HepG2 (cell line): ENCODE results near the gene BATF. TPM values are rescaled to one million over a fixed set of nuclear protein-coding genes. Genes with fewer than 3 reads are reported as not detected.

Experiments
- CAMTA2 ChIP-seq: sonication (generic); formaldehyde crosslinking; IDR thresholded peaks from 2 replicates; pipeline ENCODE4 v1.4.0; 2020; ENCODE audit warnings: mild to moderate bottlenecking, missing genetic modification reagents, borderline replicate concordance
- CHCHD3 ChIP-seq: sonication (generic); formaldehyde crosslinking; IDR thresholded peaks from 2 replicates; pipeline ENCODE4 v1.8.0; 2022; ENCODE audit warnings: mild to moderate bottlenecking, missing genetic modification reagents, moderate library complexity
- ELF1 ChIP-seq: sonication (generic); formaldehyde crosslinking; IDR thresholded peaks from 2 replicates; pipeline ENCODE4 v1.4.0; 2020; ENCODE audit warnings: missing genetic modification reagents
- HDAC2 ChIP-seq: sonication (generic); formaldehyde crosslinking; IDR thresholded peaks from 2 replicates; pipeline ENCODE4 v1.4.0; 2020; ENCODE audit warnings: missing genetic modification reagents
- HNRNPLL ChIP-seq: fragments of 200-400 bp; formaldehyde crosslinking; IDR thresholded peaks from 2 replicates; pipeline ENCODE4 v1.6.1; 2017; ENCODE audit warnings: mild to moderate bottlenecking, low read depth, low read length; ENCODE audit not compliant: poor library complexity, severe bottlenecking
- LCORL ChIP-seq, 2 experiments: fragments of 450-650 bp in 1 of 2; sonication (generic) in 1 of 2; formaldehyde crosslinking in 1 of 2; IDR thresholded peaks; 2 replicates each; pipeline versions ENCODE4 v1.5.0 to v1.6.1; 2017 to 2020; ENCODE audit warnings: antibody characterized with exemption in 1 of 2, missing genetic modification reagents in 1 of 2
- MAFG ChIP-seq: sonication (generic); formaldehyde crosslinking; IDR thresholded peaks from 2 replicates; pipeline ENCODE4 v1.5.1; 2020; ENCODE audit warnings: mild to moderate bottlenecking, missing genetic modification reagents
- PRMT3 ChIP-seq: sonication (generic); formaldehyde crosslinking; IDR thresholded peaks from 2 replicates; pipeline ENCODE4 v1.8.1; 2022; ENCODE audit warnings: low read depth, mild to moderate bottlenecking, moderate library complexity, missing genetic modification reagents, borderline replicate concordance
- SOX5 ChIP-seq: IDR thresholded peaks from 2 replicates; pipeline ENCODE4 v1.6.1; 2016; ENCODE audit warnings: borderline replicate concordance
- STAG1 ChIP-seq: sonication (generic); formaldehyde crosslinking; IDR thresholded peaks from 2 replicates; pipeline ENCODE4 v1.4.0; 2020; ENCODE audit warnings: missing genetic modification reagents
- TBL1XR1 ChIP-seq: fragments of 150-350 bp; IDR thresholded peaks from 2 replicates; pipeline ENCODE4 v1.6.1; 2014; ENCODE audit warnings: borderline replicate concordance, low read length; ENCODE audit not compliant: partially characterized antibody
- TCF12 ChIP-seq, 2 experiments: fragments of 450-650 bp in 1 of 2; sonication (generic) in 1 of 2; formaldehyde crosslinking in 1 of 2; IDR thresholded peaks; 2 replicates each; pipeline versions ENCODE4 v1.6.1 to v1.8.0; 2017 to 2022; ENCODE audit warnings: antibody characterized with exemption in 1 of 2, mild to moderate bottlenecking in 1 of 2, missing genetic modification reagents in 1 of 2, moderate library complexity in 1 of 2
- ZFP41 ChIP-seq: sonication (generic); formaldehyde crosslinking; IDR thresholded peaks from 2 replicates; pipeline ENCODE4 v1.4.0; 2020; ENCODE audit warnings: mild to moderate bottlenecking, missing genetic modification reagents, borderline replicate concordance
- ZMYM2 ChIP-seq: sonication (generic); formaldehyde crosslinking; IDR thresholded peaks from 2 replicates; pipeline ENCODE4 v1.8.0; 2022; ENCODE audit warnings: mild to moderate bottlenecking, missing genetic modification reagents
- ZNF121 ChIP-seq: sonication (generic); formaldehyde crosslinking; IDR thresholded peaks from 2 replicates; pipeline ENCODE4 v1.5.0; 2020; ENCODE audit warnings: mild to moderate bottlenecking, missing genetic modification reagents
- ZNF230 ChIP-seq: sonication (generic); formaldehyde crosslinking; IDR thresholded peaks from 2 replicates; pipeline ENCODE4 v1.4.0; 2020; ENCODE audit warnings: mild to moderate bottlenecking, missing genetic modification reagents
- ZNF644 ChIP-seq: IDR thresholded peaks from 2 replicates; pipeline ENCODE4 v1.6.1; 2016; ENCODE audit warnings: low read depth
- ZNF746 ChIP-seq: sonication (generic); formaldehyde crosslinking; IDR thresholded peaks from 2 replicates; pipeline ENCODE4 v1.8.0; 2022; ENCODE audit warnings: mild to moderate bottlenecking, missing genetic modification reagents
- ZNF749 ChIP-seq: sonication (generic); formaldehyde crosslinking; IDR thresholded peaks from 2 replicates; pipeline ENCODE4 v1.8.0; 2022; ENCODE audit warnings: mild to moderate bottlenecking, missing genetic modification reagents, moderate library complexity, borderline replicate concordance
- ZSCAN9 ChIP-seq: IDR thresholded peaks from 2 replicates; pipeline ENCODE4 v1.6.1; 2016; ENCODE audit warnings: borderline replicate concordance
- polyA plus RNA-seq, 8 experiments: library from polyadenylated mRNA; depleted of rRNA in 3 of 8; stranded (reverse) in 7 of 8; unstranded in 1 of 8; fragments of >200 nt; fragmentation: Illumina TruSeq in 4 of 8; extraction: Trizol in 4 of 8; gene quantifications; 2 replicates each; pipeline versions ENCODE4 v1.2.1 to v1.2.3, GENCODE V29; 2011 to 2016; ENCODE audit warnings: low read depth in 4 of 8, missing spikeins in 1 of 8, mixed read lengths in 1 of 8; ENCODE audit not compliant: insufficient read depth in 1 of 8
- total RNA-seq, 5 experiments: library from RNA; depleted of rRNA; stranded (reverse); fragments of >200 nt; fragmentation: Illumina TruSeq; extraction: Trizol; gene quantifications; 2 replicates each; pipeline ENCODE4 v1.2.3, GENCODE V29; 2016; ENCODE audit warnings: low read depth in 1 of 5
- TF ChIP-seq, protein P1 (sequence below): sonication (generic); formaldehyde crosslinking; IDR thresholded peaks from 2 replicates; pipeline ENCODE4 v1.4.0; 2020; ENCODE audit warnings: missing genetic modification reagents
- TF ChIP-seq, protein P2 (sequence below): sonication (generic); formaldehyde crosslinking; IDR thresholded peaks from 2 replicates; pipeline ENCODE4 v1.5.1; 2020; ENCODE audit warnings: mild to moderate bottlenecking, missing genetic modification reagents, moderate library complexity
- TF ChIP-seq, protein P3 (sequence below): sonication (generic); formaldehyde crosslinking; conservative IDR thresholded peaks from 2 replicates; pipeline ENCODE4 v1.8.0; 2022; ENCODE audit warnings: missing genetic modification reagents

The BATF gene
- total and polyA plus RNA-seq, 2 of the 13 experiments (the other 11 are each of a cell fraction or from before 2014, with no cell fraction given) = 0.22 to 0.37 TPM

DNA sequence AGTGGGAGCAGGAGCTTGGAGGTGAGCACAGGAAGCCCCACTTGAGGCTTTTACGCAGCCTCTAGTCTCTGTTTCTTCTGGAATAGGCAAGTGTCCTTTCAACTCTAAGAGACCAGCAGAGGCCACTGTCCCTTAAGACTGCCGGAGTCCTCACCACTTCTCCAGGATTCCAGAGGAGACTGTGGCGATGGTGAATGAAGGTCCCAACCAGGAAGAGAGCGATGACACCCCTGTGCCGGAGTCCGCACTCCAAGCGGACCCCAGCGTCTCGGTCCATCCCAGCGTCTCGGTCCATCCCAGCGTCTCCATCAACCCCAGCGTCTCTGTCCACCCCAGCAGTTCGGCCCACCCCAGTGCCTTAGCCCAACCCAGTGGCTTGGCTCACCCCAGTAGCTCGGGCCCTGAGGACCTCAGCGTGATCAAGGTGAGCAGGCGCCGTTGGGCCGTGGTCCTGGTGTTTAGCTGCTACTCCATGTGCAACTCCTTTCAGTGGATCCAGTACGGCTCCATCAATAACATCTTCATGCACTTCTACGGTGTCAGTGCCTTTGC, 56.6 kb downstream of the BATF start (continued):
- TF ChIP-seq, protein P1, sequence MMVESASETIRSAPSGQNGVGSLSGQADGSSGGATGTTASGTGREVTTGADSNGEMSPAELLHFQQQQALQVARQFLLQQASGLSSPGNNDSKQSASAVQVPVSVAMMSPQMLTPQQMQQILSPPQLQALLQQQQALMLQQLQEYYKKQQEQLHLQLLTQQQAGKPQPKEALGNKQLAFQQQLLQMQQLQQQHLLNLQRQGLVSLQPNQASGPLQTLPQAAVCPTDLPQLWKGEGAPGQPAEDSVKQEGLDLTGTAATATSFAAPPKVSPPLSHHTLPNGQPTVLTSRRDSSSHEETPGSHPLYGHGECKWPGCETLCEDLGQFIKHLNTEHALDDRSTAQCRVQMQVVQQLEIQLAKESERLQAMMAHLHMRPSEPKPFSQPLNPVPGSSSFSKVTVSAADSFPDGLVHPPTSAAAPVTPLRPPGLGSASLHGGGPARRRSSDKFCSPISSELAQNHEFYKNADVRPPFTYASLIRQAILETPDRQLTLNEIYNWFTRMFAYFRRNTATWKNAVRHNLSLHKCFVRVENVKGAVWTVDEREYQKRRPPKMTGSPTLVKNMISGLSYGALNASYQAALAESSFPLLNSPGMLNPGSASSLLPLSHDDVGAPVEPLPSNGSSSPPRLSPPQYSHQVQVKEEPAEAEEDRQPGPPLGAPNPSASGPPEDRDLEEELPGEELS = peak; percentile 6; the same call in 1 of the 2 replicates
- TF ChIP-seq CHCHD3 (CRISPR knock-in tag) (no peak), TCF12 (IDR thresholded peaks at IDR 0.05) (no peak), TCF12 (CRISPR knock-in tag; IDR thresholded peaks at IDR 0.05) (no peak), STAG1 (CRISPR knock-in tag) (peak; percentile 26; the same call in 1 of the 2 replicates), ELF1 (0 out of 2 replicates have a peak, but pooled peaks have one; percentile 8), ZNF749 (CRISPR knock-in tag) (peak; percentile 66; the same call in 1 of the 2 replicates), ZNF746 (no peak), HDAC2 (no peak), ZMYM2 (CRISPR knock-in tag) (no peak), HNRNPLL (peak; percentile 72), ZNF121 (0 out of 2 replicates have a peak, but pooled peaks have one; percentile 14), LCORL (IDR thresholded peaks at IDR 0.05) (no peak), LCORL (CRISPR knock-in tag; IDR thresholded peaks at IDR 0.05) (no peak), TBL1XR1 (no peak), PRMT3 (CRISPR knock-in tag) (no peak), ZNF644 (CRISPR knock-in tag) (no peak), CAMTA2 (no peak), ZFP41 (CRISPR knock-in tag) (no peak), ZSCAN9 (CRISPR knock-in tag) (peak; percentile 1; the same call in 1 of the 2 replicates), ZNF230 (CRISPR knock-in tag) (no peak), SOX5 (CRISPR knock-in tag) (no peak), MAFG (CRISPR knock-in tag) (no peak)
- TF ChIP-seq, protein P2, sequence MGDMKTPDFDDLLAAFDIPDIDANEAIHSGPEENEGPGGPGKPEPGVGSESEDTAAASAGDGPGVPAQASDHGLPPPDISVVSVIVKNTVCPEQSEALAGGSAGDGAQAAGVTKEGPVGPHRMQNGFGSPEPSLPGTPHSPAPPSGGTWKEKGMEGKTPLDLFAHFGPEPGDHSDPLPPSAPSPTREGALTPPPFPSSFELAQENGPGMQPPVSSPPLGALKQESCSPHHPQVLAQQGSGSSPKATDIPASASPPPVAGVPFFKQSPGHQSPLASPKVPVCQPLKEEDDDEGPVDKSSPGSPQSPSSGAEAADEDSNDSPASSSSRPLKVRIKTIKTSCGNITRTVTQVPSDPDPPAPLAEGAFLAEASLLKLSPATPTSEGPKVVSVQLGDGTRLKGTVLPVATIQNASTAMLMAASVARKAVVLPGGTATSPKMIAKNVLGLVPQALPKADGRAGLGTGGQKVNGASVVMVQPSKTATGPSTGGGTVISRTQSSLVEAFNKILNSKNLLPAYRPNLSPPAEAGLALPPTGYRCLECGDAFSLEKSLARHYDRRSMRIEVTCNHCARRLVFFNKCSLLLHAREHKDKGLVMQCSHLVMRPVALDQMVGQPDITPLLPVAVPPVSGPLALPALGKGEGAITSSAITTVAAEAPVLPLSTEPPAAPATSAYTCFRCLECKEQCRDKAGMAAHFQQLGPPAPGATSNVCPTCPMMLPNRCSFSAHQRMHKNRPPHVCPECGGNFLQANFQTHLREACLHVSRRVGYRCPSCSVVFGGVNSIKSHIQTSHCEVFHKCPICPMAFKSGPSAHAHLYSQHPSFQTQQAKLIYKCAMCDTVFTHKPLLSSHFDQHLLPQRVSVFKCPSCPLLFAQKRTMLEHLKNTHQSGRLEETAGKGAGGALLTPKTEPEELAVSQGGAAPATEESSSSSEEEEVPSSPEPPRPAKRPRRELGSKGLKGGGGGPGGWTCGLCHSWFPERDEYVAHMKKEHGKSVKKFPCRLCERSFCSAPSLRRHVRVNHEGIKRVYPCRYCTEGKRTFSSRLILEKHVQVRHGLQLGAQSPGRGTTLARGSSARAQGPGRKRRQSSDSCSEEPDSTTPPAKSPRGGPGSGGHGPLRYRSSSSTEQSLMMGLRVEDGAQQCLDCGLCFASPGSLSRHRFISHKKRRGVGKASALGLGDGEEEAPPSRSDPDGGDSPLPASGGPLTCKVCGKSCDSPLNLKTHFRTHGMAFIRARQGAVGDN (CRISPR knock-in tag) = peak; percentile 88; the same call in 1 of the 2 replicates
- TF ChIP-seq, protein P3, sequence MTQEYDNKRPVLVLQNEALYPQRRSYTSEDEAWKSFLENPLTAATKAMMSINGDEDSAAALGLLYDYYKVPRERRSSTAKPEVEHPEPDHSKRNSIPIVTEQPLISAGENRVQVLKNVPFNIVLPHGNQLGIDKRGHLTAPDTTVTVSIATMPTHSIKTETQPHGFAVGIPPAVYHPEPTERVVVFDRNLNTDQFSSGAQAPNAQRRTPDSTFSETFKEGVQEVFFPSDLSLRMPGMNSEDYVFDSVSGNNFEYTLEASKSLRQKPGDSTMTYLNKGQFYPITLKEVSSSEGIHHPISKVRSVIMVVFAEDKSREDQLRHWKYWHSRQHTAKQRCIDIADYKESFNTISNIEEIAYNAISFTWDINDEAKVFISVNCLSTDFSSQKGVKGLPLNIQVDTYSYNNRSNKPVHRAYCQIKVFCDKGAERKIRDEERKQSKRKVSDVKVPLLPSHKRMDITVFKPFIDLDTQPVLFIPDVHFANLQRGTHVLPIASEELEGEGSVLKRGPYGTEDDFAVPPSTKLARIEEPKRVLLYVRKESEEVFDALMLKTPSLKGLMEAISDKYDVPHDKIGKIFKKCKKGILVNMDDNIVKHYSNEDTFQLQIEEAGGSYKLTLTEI (CRISPR knock-in tag) = no peak
